Activated CD4-positive, alpha-beta T cell treated with anti-CD3 and anti-CD28 coated beads, Interleukin-2, amount 10 ng/mL, durations not matched to agents 24 days and 14 days (primary cell): Measurements from ENCODE around the gene NDEL1. TPM values are rescaled to one million over a fixed set of nuclear protein-coding genes. Genes with fewer than 3 reads are reported as not detected.

ENCODE experiments used
- DNase-seq: peaks from one replicate; pipeline ENCODE4 v3.0.0; 2022
- H3K27ac Mint-ChIP-seq: one replicate; pipeline ENCODE4 v1.8.0; 2022; ENCODE audit warnings: mild to moderate bottlenecking, mixed read lengths
- H3K27me3 Mint-ChIP-seq: one replicate; pipeline ENCODE4 v1.8.0; 2022; ENCODE audit warnings: mixed read lengths
- H3K36me3 Mint-ChIP-seq: one replicate; pipeline ENCODE4 v1.8.0; 2022; ENCODE audit warnings: low read depth, mild to moderate bottlenecking, mixed read lengths
- H3K4me1 Mint-ChIP-seq: one replicate; pipeline ENCODE4 v1.8.0; 2021; ENCODE audit warnings: mixed read lengths
- H3K4me3 Mint-ChIP-seq: one replicate; pipeline ENCODE4 v1.8.0; 2022; ENCODE audit warnings: mild to moderate bottlenecking, moderate library complexity, mixed read lengths
- H3K9me3 Mint-ChIP-seq: one replicate; pipeline ENCODE4 v1.8.0; 2021; ENCODE audit warnings: mixed read lengths
- intact Hi-C: fragments of 100-400 bp; cut with micrococcal nuclease; formaldehyde crosslinking; loops from one replicate; pipeline ENCODE4 v1.15.1; 2023
- total RNA-seq: library from RNA; stranded (reverse); gene quantifications from 2 replicates; pipeline ENCODE4 v1.2.3, GENCODE V29; 2022

The NDEL1 gene
- total RNA-seq, 1 donor from 2014 or later: 74.3 TPM

DNA sequence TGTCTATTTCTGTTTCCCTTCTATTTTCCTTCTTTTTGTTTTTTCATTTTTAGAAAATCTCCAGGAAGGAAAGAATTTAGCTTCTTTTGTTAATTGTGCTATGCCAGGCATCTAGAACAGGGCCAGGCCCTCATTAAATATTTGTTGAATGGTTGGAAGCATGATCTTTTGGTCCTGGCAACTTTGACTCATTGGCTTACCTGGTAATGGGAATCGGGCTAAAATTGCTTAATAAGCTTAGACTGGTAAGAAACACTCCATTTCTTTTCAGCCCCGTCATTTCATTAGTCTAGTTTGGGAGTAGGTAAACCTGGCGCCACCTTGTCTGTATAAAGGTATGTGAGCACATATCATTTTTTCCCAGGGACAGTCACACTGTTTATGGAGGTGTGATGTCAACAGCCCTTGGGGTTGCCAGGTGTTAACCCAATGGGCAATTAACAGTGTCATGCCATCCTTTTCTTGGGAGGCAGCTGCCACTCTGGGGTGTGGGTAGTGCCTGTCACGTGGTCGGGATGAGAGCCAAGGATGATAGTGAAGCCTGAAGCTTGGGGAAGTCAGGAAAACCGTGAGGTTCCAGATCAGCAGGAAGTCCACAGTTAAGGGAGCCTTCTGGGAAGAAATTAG, 9.5 kb upstream of the NDEL1 start:
- Mint-ChIP-seq H3K27me3 (peaks cover 17% of the 10 kb centered on the region), H3K9me3 (no peaks in the 10 kb centered on the region), H3K4me3 (no peak overlapping the region), H3K4me1 (no peaks in the 10 kb centered on the region), H3K27ac (no peak overlapping the region), H3K36me3 (no peaks in the 10 kb centered on the region)
- no peak for DNase-seq
- intact Hi-C loops: no loop called here

DNA sequence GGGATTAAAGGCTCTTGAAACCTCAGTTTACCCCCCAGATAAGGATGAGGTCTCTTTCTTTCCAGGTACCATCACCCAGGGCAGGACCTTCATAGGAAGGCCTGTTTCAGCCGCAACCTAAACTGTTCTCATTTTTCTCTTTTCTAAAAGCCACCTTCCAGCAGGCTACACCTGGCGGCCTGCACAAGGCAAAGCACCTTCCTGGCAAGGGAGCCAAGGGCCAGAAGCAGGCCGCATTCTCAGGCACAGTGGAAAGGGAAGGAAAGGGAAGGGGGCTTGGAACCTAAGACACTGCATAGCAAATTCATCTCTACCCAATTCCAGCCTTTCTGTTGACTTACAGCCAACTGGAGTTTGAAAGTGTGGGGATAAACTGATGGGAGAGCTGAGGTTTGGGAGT, 8.9 kb upstream of the NDEL1 start:
- Mint-ChIP-seq H3K27ac (no peak overlapping the region), H3K4me1 (no peaks in the 10 kb centered on the region), H3K4me3 (no peak overlapping the region)

DNA sequence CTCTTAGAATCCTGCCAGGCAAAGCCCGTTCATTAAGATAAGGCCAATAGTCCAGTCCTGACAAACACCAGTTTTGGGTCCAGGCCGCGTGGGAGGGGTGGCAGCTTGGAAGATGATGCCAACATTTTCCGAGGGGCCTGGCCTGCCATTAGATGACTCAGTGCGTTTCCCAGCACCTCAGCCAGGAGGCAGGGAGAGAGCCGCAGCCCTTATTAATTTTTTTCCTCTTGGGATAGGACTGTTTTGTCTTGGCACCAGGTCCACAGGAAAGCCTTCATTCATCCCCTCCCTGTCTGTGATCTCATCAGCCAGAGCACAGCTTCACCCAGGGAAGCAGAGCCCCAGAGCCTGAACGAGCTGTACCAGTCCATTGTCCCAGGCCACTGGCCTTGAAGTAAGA, 4.7 kb upstream of the NDEL1 start:
- no peaks in the 10 kb centered on the region for H3K9me3 Mint-ChIP-seq
- intact Hi-C loops: no loop called here
- no peaks in the 10 kb centered on the region for H3K36me3 Mint-ChIP-seq
- no peak for DNase-seq
- no peaks in the 10 kb centered on the region for H3K27me3 Mint-ChIP-seq
- peaks cover 3% of the 10 kb centered on the region for H3K4me1 Mint-ChIP-seq
- no peak overlapping the region for H3K27ac Mint-ChIP-seq
- H3K4me3 Mint-ChIP-seq: no peak overlapping the region

More for the DNA sequence above, 8.9 kb upstream of the NDEL1 start:
- intact Hi-C loops: no loop called here
- Mint-ChIP-seq H3K27me3 (peaks cover 17% of the 10 kb centered on the region), H3K9me3 (no peaks in the 10 kb centered on the region), H3K36me3 (no peaks in the 10 kb centered on the region)
- DNase-seq: no peak

DNA sequence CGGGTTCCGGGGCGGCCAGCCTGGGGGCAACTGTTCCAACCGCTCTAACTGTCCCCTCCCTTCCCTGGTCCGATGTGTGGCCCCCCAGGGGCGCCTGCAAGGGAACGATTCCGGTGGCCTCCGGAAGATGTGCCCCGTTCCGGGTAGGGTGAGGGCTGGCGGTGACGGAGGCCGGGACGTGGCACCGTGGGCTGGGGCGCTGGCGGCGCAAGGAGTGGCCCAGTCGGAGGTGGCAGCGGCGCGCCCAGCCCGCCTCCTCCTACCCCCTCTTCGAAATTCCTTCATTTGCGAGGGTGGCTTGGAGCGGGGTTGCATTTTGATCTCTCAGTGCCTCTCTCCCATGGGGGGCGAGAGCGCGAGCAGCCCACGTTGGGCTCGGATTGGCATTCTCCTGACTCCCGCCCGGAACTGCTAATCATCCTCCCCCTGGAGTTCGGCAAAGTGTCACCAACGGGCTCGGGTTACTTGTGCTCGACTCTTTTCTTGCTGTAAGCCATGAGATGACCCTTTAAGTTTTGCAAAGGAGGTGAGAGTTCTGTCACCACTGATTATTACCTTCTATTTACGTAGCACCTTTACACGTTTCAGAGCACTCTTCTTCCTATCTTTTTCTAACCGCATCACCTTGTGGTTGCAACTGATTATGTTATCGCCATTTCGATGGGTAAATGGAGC, 622 bp downstream of the NDEL1 start:
- H3K27ac Mint-ChIP-seq: peak overlapping the region; percentile 90
- peak overlapping the region; percentile 88 for H3K4me3 Mint-ChIP-seq
- no peaks in the 10 kb centered on the region for H3K9me3 Mint-ChIP-seq
- H3K4me1 Mint-ChIP-seq: peaks cover 31% of the 10 kb centered on the region
- peaks cover 17% of the 10 kb centered on the region for H3K36me3 Mint-ChIP-seq
- no peaks in the 10 kb centered on the region for H3K27me3 Mint-ChIP-seq
- intact Hi-C loops: loop anchor here (5.0 kb wide), 1 partner anchor 196 kb away; the partner anchor contains the start of gene MYH10
- peak; percentile 92 for DNase-seq

DNA sequence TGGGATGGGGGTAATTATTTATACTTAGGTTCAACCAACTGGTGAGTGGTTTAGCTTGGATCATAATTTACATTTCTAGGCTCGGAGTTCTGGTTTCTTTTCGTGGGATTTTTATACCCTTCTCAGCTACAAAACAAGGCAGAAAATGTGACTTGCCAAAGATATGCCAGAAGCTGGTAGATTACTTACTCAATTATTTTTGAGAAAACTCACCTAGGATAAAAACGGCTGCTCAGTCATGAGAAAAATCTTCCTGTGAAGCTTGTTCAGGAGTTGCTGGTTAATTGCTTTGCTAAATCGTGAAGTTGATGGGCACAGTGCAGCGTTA, 1.1 kb downstream of the NDEL1 start:
- Mint-ChIP-seq H3K27me3 (no peaks in the 10 kb centered on the region), H3K9me3 (no peaks in the 10 kb centered on the region), H3K27ac (peak overlapping the region; percentile 90), H3K36me3 (peaks cover 21% of the 10 kb centered on the region), H3K4me3 (peak overlapping the region; percentile 88), H3K4me1 (peaks cover 35% of the 10 kb centered on the region)
- intact Hi-C loops: loop anchor here (5.0 kb wide), 1 partner anchor 195 kb away; the partner anchor contains the start of gene MYH10
- DNase-seq: no peak

DNA sequence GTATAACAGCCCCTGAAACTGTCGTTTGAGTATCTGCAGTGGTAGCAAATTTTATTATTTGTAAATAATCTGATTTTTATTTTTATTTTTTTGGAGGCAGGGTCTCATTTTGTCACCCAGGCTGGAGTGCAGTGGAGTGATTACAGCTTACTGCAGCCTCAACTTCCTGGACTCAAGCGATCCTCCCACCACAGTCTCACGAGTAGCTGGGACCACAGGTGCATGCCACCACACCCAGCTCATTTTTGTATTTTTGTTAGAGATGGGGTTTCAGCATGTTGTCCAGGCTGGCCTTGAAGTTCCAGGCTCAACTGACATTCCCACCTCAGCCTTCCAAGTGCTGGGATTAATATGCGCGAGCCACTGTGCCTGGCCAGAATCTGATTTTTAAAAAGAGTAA, 2.8 kb downstream of the NDEL1 start:
- no peak overlapping the region for H3K27ac Mint-ChIP-seq

DNA sequence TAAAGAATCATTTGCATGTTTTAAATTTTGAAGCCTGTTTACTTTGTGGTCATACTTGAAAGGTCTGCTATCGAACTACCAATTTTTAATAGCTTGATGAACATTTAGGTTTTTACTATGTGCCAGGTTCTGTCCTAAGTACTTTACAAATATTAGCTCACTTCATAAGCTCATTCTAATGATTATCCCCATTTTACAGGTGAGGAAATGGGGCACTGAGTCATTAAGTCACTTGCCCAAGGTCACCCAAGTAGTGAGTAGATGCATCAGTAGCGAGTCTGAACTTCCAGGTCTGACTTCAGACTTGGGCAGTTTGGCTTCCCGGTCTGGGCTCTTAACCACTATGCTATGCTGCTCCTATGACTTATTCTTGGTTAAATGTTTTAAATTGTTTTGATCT, 4.0 kb downstream of the NDEL1 start:
- peaks cover 32% of the 10 kb centered on the region for H3K36me3 Mint-ChIP-seq
- H3K9me3 Mint-ChIP-seq: no peaks in the 10 kb centered on the region
- no peak overlapping the region for H3K4me3 Mint-ChIP-seq
- intact Hi-C loops: loop anchor here (5.0 kb wide), 1 partner anchor 193 kb away; the partner anchor contains the start of gene MYH10
- no peaks in the 10 kb centered on the region for H3K27me3 Mint-ChIP-seq
- no peak overlapping the region for H3K27ac Mint-ChIP-seq
- no peak for DNase-seq
- H3K4me1 Mint-ChIP-seq: peaks cover 44% of the 10 kb centered on the region

More for the DNA sequence above, 2.8 kb downstream of the NDEL1 start:
- Mint-ChIP-seq H3K27me3 (no peaks in the 10 kb centered on the region), H3K4me1 (peaks cover 43% of the 10 kb centered on the region), H3K4me3 (peak overlapping the region; percentile 28), H3K36me3 (peaks cover 26% of the 10 kb centered on the region), H3K9me3 (no peaks in the 10 kb centered on the region)
- no peak for DNase-seq
- intact Hi-C loops: loop anchor here (5.0 kb wide), 1 partner anchor 194 kb away; the partner anchor contains the start of gene MYH10

DNA sequence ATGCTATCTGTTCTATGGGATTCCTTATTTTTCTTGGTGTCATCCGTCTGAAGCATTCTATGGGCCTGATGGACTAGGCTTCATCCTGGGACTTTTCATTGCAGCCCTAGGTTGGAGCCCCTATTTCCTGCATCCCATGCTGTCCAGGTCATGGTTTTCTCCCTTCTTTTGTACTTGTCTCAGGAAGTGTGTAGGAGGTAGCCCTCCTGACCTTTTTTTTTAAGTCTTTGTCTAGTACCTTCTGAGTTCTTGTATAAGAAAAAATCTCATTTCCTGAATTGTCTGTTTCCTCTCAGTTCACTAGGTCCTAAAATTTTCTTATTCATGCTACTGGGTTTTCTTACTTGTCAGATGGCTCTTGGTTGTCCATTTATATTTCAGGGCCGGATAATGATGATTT, 6.0 kb downstream of the NDEL1 start:
- Mint-ChIP-seq H3K4me3 (peak overlapping the region; percentile 43), H3K4me1 (peaks cover 39% of the 10 kb centered on the region), H3K36me3 (peaks cover 39% of the 10 kb centered on the region)

DNA sequence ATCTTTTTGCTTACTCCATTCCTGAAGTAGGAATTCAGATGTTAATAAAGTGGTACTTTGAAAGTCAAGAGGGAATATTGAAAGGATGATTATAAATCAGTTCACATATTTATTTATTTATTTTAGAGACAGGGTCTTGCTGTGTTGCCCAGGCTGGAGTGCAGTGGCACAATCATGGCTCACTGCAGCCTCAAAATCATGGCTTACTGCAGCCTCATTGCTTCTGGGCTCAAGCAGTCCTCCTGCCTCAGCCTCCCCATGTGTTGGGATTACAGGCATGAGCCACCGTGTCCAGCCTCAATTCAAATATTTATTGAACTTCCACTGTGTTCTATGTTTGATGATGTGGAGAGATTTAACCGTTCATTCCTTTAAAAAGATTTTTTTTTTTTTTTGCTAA, 6.6 kb downstream of the NDEL1 start:
- H3K27ac Mint-ChIP-seq: no peak overlapping the region

More for the DNA sequence above, 6.0 kb downstream of the NDEL1 start:
- intact Hi-C loops: no loop called here
- no peak for DNase-seq
- Mint-ChIP-seq H3K9me3 (no peaks in the 10 kb centered on the region), H3K27me3 (no peaks in the 10 kb centered on the region), H3K27ac (peak overlapping the region; percentile 71)

DNA sequence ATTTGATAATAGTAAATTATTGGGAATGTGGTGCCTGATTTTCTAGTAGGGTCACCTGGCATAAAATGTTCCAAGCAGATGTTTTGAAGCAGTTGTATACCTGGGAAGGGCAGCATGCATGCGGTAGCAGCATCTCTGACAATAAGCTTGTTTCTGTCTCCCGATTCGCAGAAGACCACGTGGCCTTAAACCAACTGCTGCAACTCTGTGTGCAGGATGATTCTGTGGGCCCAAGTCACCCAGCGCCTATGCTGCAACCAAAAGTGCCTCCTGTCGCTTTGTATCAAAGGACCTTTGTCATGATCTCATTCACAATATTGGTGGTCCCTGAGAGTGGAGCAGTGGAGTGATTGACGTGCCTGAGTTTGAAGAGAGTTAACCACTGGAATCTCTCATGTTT, 8.1 kb downstream of the NDEL1 start:
- H3K27ac Mint-ChIP-seq: peak overlapping the region; percentile 21
- peaks cover 48% of the 10 kb centered on the region for H3K36me3 Mint-ChIP-seq
- intact Hi-C loops: no loop called here
- peaks cover 24% of the 10 kb centered on the region for H3K4me1 Mint-ChIP-seq
- H3K27me3 Mint-ChIP-seq: no peaks in the 10 kb centered on the region
- H3K4me3 Mint-ChIP-seq: no peak overlapping the region
- H3K9me3 Mint-ChIP-seq: no peaks in the 10 kb centered on the region
- no peak for DNase-seq

More for the DNA sequence above, 6.6 kb downstream of the NDEL1 start:
- intact Hi-C loops: no loop called here
- Mint-ChIP-seq H3K4me1 (peaks cover 35% of the 10 kb centered on the region), H3K4me3 (no peak overlapping the region), H3K27me3 (no peaks in the 10 kb centered on the region), H3K9me3 (no peaks in the 10 kb centered on the region), H3K36me3 (peaks cover 43% of the 10 kb centered on the region)
- DNase-seq: no peak

DNA sequence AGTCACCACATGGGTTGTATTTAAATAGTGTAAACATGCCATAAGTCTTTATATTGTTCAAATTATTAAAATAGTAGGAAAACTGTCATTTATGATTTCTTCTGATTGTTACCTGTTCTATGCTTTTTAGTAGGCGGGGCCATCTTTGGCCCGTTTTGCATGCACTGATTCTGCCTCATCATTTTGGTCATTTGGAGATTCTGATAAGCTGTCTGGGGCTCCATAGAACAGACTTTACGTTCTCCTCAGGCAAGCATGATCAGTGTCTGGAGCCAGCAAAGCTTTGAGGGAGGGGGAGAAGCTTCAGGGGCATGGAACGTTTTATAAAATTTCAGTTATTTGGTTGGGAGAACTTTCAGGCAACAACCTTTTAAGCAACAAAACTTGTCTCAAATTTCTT, 8.8 kb downstream of the NDEL1 start:
- Mint-ChIP-seq H3K4me3 (no peak overlapping the region), H3K36me3 (peaks cover 50% of the 10 kb centered on the region), H3K9me3 (no peaks in the 10 kb centered on the region), H3K4me1 (peaks cover 26% of the 10 kb centered on the region), H3K27me3 (no peaks in the 10 kb centered on the region), H3K27ac (no peak overlapping the region)
- DNase-seq: no peak
- intact Hi-C loops: no loop called here

DNA sequence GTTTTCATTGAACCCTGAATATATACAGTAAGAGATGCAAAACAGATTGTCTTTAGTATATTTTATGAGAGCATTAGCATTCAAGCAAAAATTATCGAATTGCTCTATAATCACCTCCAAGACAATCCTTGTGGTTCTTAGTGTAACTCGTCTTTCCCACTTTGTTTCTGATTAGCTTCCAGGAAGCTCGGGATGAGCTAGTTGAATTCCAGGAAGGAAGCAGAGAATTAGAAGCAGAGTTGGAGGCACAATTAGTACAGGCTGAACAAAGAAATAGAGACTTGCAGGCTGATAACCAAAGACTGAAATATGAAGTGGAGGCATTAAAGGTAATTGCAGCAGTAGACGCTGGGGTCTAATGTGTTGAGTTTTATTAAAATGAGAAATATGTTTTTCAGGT, 9.9 kb downstream of the NDEL1 start:
- Mint-ChIP-seq H3K9me3 (no peaks in the 10 kb centered on the region), H3K4me1 (peaks cover 22% of the 10 kb centered on the region), H3K27ac (no peak overlapping the region), H3K36me3 (peaks cover 51% of the 10 kb centered on the region), H3K27me3 (no peaks in the 10 kb centered on the region), H3K4me3 (no peak overlapping the region)
- intact Hi-C loops: no loop called here
- DNase-seq: no peak

DNA sequence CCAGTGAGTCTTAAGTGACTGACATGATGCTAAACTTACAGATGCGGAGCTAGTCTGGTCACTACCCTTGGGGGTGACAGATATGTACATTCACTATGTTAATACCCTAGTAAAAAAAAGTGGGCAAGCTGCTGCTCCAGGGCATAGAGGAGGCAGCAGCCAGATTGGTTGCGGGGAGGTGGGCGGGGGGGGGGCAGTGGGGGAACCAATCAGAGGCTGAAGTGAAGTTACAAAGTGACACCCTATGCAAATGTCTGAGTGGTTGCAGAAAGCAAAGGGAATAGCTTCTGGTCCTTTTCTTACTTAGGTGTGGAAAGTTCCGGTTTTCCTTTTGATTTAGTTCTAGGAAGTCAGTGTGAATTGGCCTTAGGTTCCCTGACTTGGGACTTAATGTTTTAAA, 12.1 kb downstream of the NDEL1 start:
- intact Hi-C loops: no loop called here
- Mint-ChIP-seq H3K9me3 (no peaks in the 10 kb centered on the region), H3K36me3 (peaks cover 58% of the 10 kb centered on the region), H3K27me3 (no peaks in the 10 kb centered on the region), H3K27ac (no peak overlapping the region), H3K4me1 (peaks cover 8% of the 10 kb centered on the region), H3K4me3 (no peak overlapping the region)
- no peak for DNase-seq

DNA sequence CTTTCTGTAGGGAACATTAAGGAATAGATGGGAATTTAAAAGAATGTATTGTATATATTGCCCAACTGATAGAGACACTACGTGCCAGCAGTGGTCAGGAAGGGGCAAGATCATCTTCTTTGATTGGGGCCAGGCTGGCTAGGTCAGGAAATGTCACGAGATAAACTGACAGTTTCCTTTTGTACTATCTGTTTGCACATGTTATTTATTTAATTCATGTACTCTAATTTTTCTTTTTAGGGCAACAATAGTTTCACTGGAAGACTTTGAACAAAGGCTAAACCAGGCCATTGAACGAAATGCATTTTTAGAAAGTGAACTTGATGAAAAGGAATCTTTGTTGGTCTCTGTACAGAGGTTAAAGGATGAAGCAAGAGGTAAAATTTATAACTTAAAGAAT, 12.6 kb downstream of the NDEL1 start:
- no peak for DNase-seq
- no peaks in the 10 kb centered on the region for H3K27me3 Mint-ChIP-seq
- H3K36me3 Mint-ChIP-seq: peaks cover 61% of the 10 kb centered on the region
- intact Hi-C loops: no loop called here
- H3K4me3 Mint-ChIP-seq: no peak overlapping the region
- no peak overlapping the region for H3K27ac Mint-ChIP-seq
- H3K9me3 Mint-ChIP-seq: no peaks in the 10 kb centered on the region
- H3K4me1 Mint-ChIP-seq: peaks cover 4% of the 10 kb centered on the region
